Ectodermal cell (in vitro differentiated cells): Measurements from ENCODE around the gene COL4A6.

Experiments
- H3K27ac ChIP-seq: 2 replicates; pipeline ENCODE4 v1.7.0; 2013; ENCODE audit warnings: mild to moderate bottlenecking, low read depth, low read length; ENCODE audit not compliant: insufficient read depth, poor library complexity, severe bottlenecking
- H3K27me3 ChIP-seq: 2 replicates; pipeline ENCODE4 v1.7.0; 2013; ENCODE audit warnings: mild to moderate bottlenecking, low read length; ENCODE audit not compliant: insufficient read depth, control insufficient read depth, poor library complexity, severe bottlenecking
- H3K36me3 ChIP-seq: one replicate; pipeline ENCODE4 v1.7.0; 2013; ENCODE audit warnings: low read length; ENCODE audit not compliant: control insufficient read depth, insufficient read depth
- H3K4me1 ChIP-seq: one replicate; pipeline ENCODE4 v1.7.0; 2013; ENCODE audit warnings: low read length; ENCODE audit not compliant: control insufficient read depth, insufficient read depth
- H3K4me3 ChIP-seq: 2 replicates; pipeline ENCODE4 v1.7.0; 2013; ENCODE audit warnings: low read depth, low read length, control low read depth; ENCODE audit not compliant: insufficient read depth
- H3K9me3 ChIP-seq: 2 replicates; pipeline ENCODE4 v1.7.0; 2013; ENCODE audit warnings: mild to moderate bottlenecking, low read length, moderate library complexity; ENCODE audit not compliant: control insufficient read depth
- WGBS, 2 experiments: methylation state at CpG; one replicate each; pipeline ENCODE4 v1.1.7; 2013; ENCODE audit warnings: missing lambda C conversion rate in 2 of 2; 5-methylcytosine and 5-hydroxymethylcytosine counted together

COL4A6 gene

GRCh38 chrX:108307132-108308085 lies 130.8 kb downstream of the COL4A6 start:
- H3K9me3 ChIP-seq = no peaks in the 10 kb centered on the region
- H3K27ac ChIP-seq = no peak overlapping the region
- 95% methylated on average over 5 of the region's 6 CpGs for WGBS, 2 experiments
- H3K4me3 ChIP-seq = no peak overlapping the region
- no peaks in the 10 kb centered on the region for H3K36me3 ChIP-seq
- peaks cover 6% of the 10 kb centered on the region for H3K4me1 ChIP-seq
- no peaks in the 10 kb centered on the region for H3K27me3 ChIP-seq

- no peak overlapping the region for H3K4me3 ChIP-seq
- no peaks in the 10 kb centered on the region for H3K36me3 ChIP-seq
- no peak overlapping the region for H3K27ac ChIP-seq
- no peaks in the 10 kb centered on the region for H3K27me3 ChIP-seq
- H3K9me3 ChIP-seq = no peaks in the 10 kb centered on the region
- H3K4me1 ChIP-seq = peaks cover 6% of the 10 kb centered on the region
Measured at GRCh38 chrX:108306086-108306485, 132.1 kb downstream of the COL4A6 start.

GRCh38 chrX:108304757-108305156 lies 133.5 kb downstream of the COL4A6 start:
- H3K4me3 ChIP-seq = no peak overlapping the region
- H3K9me3 ChIP-seq = no peaks in the 10 kb centered on the region
- H3K27me3 ChIP-seq = no peaks in the 10 kb centered on the region
- no peaks in the 10 kb centered on the region for H3K36me3 ChIP-seq
- peaks cover 6% of the 10 kb centered on the region for H3K4me1 ChIP-seq
- 80 to 87% methylated on average over 2 of the region's 2 CpGs for WGBS, 2 experiments
- H3K27ac ChIP-seq = no peak overlapping the region

GRCh38 chrX:108304210-108304609 lies 134.0 kb downstream of the COL4A6 start:
- Histone ChIP-seq H3K9me3 (no peaks in the 10 kb centered on the region), H3K4me3 (no peak overlapping the region), H3K36me3 (no peaks in the 10 kb centered on the region), H3K27me3 (no peaks in the 10 kb centered on the region), H3K4me1 (peaks cover 10% of the 10 kb centered on the region), H3K27ac (no peak overlapping the region)
- 36 to 45% methylated on average over 3 to 4 of the region's 5 CpGs for WGBS, 2 experiments

GRCh38 chrX:108303682-108304081 lies 134.5 kb downstream of the COL4A6 start:
- no peak overlapping the region for H3K4me3 ChIP-seq
- 100% methylated on average over 2 of the region's 2 CpGs; no CpG with 5 or more reads in 1 of the 2 experiments for WGBS, 2 experiments
- H3K4me1 ChIP-seq = peaks cover 10% of the 10 kb centered on the region
- no peaks in the 10 kb centered on the region for H3K36me3 ChIP-seq
- no peak overlapping the region for H3K27ac ChIP-seq
- no peaks in the 10 kb centered on the region for H3K27me3 ChIP-seq
- H3K9me3 ChIP-seq = no peaks in the 10 kb centered on the region

GRCh38 chrX:108299704-108300103 lies 138.5 kb downstream of the COL4A6 start:
- H3K36me3 ChIP-seq = no peaks in the 10 kb centered on the region
- no peak overlapping the region for H3K4me3 ChIP-seq
- H3K27ac ChIP-seq = no peak overlapping the region
- no peaks in the 10 kb centered on the region for H3K9me3 ChIP-seq
- H3K27me3 ChIP-seq = no peaks in the 10 kb centered on the region
- H3K4me1 ChIP-seq = peaks cover 7% of the 10 kb centered on the region
- WGBS, 2 experiments = 77 to 94% methylated on average over 1 of the region's 1 CpG

- no peaks in the 10 kb centered on the region for H3K36me3 ChIP-seq
Measured at GRCh38 chrX:108299101-108299591, 139.1 kb downstream of the COL4A6 start.

GRCh38 chrX:108298165-108298602 lies 140.0 kb downstream of the COL4A6 start:
- H3K4me3 ChIP-seq = no peak overlapping the region
- no peak overlapping the region for H3K27ac ChIP-seq
- WGBS, 2 experiments = 92 to 95% methylated on average over 18 of the region's 18 CpGs
- H3K27me3 ChIP-seq = no peaks in the 10 kb centered on the region
- H3K9me3 ChIP-seq = no peaks in the 10 kb centered on the region
- no peaks in the 10 kb centered on the region for H3K36me3 ChIP-seq
- H3K4me1 ChIP-seq = peaks cover 4% of the 10 kb centered on the region

More at GRCh38 chrX:108299101-108299591, 139.1 kb downstream of the COL4A6 start:
- Histone ChIP-seq H3K4me3 (no peak overlapping the region), H3K4me1 (peaks cover 4% of the 10 kb centered on the region), H3K27me3 (no peaks in the 10 kb centered on the region), H3K27ac (no peak overlapping the region), H3K9me3 (no peaks in the 10 kb centered on the region)
- WGBS, 2 experiments = 28 to 43% methylated on average over 1 to 2 of the region's 2 CpGs

GRCh38 chrX:108297290-108297689 lies 140.9 kb downstream of the COL4A6 start:
- Histone ChIP-seq H3K27ac (no peak overlapping the region), H3K36me3 (no peaks in the 10 kb centered on the region), H3K27me3 (no peaks in the 10 kb centered on the region), H3K9me3 (no peaks in the 10 kb centered on the region), H3K4me1 (peaks cover 4% of the 10 kb centered on the region), H3K4me3 (no peak overlapping the region)

- H3K4me1 ChIP-seq = no peaks in the 10 kb centered on the region
- H3K4me3 ChIP-seq = no peak overlapping the region
- no peaks in the 10 kb centered on the region for H3K27me3 ChIP-seq
- H3K27ac ChIP-seq = no peak overlapping the region
- 100% methylated on average over 2 of the region's 3 CpGs for WGBS, 2 experiments
- no peaks in the 10 kb centered on the region for H3K36me3 ChIP-seq
- H3K9me3 ChIP-seq = no peaks in the 10 kb centered on the region
Measured at GRCh38 chrX:108292053-108292452, 146.2 kb downstream of the COL4A6 start.
